HepG2 (cell line): ENCODE results near the gene DPYSL3. TPM values are rescaled to one million over a fixed set of nuclear protein-coding genes. Genes with fewer than 3 reads are reported as not detected.

Source experiments
- ATAC-seq: fragments of 200-7000 bp; cut with Tn5 transposase; 3 replicates; pipeline ENCODE4 v1.9.1; 2020; ENCODE audit warnings: mild to moderate bottlenecking, moderate library complexity
- BruUV-seq: library from RNA; stranded (reverse); fragments of 400-500 nt; replicated peaks from 2 replicates; lab custom pipeline; 2021; lab: Mats Ljungman, UMichigan
- CTCF ChIA-PET: fragments of 300-600 bp; formaldehyde crosslinking; extraction: SDS; loops from one replicate; lab custom pipeline; 2021; ENCODE audit warnings: low total read pairs, inconsistent platforms, low intra/inter-chr PET ratio; lab: Yijun Ruan, JAX
- POLR2A ChIA-PET: fragments of 350-600 bp; sonication (Branson Sonifier 250); formaldehyde crosslinking; loops from one replicate; lab custom pipeline; 2020; ENCODE audit warnings: antibody characterized with exemption, inconsistent platforms; lab: Yijun Ruan, JAX
- DNase-seq: peaks from one replicate; pipeline ENCODE4 v3.0.0-alpha.2; 2015; ENCODE audit warnings: low spot score
- FAIRE-seq: peaks from 3 replicates; lab custom pipeline; 2011; peaks lifted over from hg19 to GRCh38; lab: Jason Lieb, UNC
- H2AFZ ChIP-seq: one replicate; pipeline ENCODE4 v1.6.1; 2011; ENCODE audit warnings: low read length, inconsistent platforms
- H3K27ac ChIP-seq: fragments of 300-600 bp; 3 replicates; pipeline ENCODE4 v1.8.0; 2011; ENCODE audit warnings: mixed run types, mild to moderate bottlenecking, mixed read lengths, low read length, inconsistent platforms; ENCODE audit not compliant: insufficient read depth; ENCODE audit errors: extremely low read length
- H3K27me3 ChIP-seq, 2 experiments: fragments of 200-600 bp in 1 of 2; 2 replicates in 1 of 2; 3 replicates in 1 of 2; pipeline versions ENCODE4 v1.6.0 to v1.8.0; 2011; ENCODE audit warnings: low read length in 2 of 2, mild to moderate bottlenecking in 2 of 2, moderate library complexity in 2 of 2, inconsistent platforms in 1 of 2; ENCODE audit not compliant: insufficient read depth in 2 of 2, control insufficient read depth in 1 of 2
- H3K36me3 ChIP-seq, 2 experiments: fragments of 200-600 bp in 1 of 2; replicated peaks in 1 of 2; 2 replicates in 1 of 2; 3 replicates in 1 of 2; pipeline versions ENCODE4 v1.5.1 to v1.8.0; 2011; ENCODE audit warnings: low read length in 2 of 2, inconsistent platforms in 1 of 2; ENCODE audit not compliant: insufficient read depth in 2 of 2, control insufficient read depth in 1 of 2
- H3K4me1 ChIP-seq: 2 replicates; pipeline ENCODE4 v1.5.1; 2012; ENCODE audit warnings: low read length, inconsistent platforms; ENCODE audit not compliant: insufficient read depth
- H3K4me2 ChIP-seq: 2 replicates; pipeline ENCODE4 v1.6.0; 2011; ENCODE audit warnings: low read depth, low read length, inconsistent platforms
- H3K4me3 ChIP-seq, 3 experiments: fragments of 200-600 bp in 1 of 3; sonication (generic), shearing (Covaris generic) in 1 of 3; replicated peaks in 1 of 3; 2 replicates each; pipeline ENCODE4 v1.5.1; 2011 to 2016; ENCODE audit warnings: low read length in 3 of 3, inconsistent platforms in 2 of 3, low read depth in 2 of 3, mild to moderate bottlenecking in 2 of 3, control low read depth in 1 of 3, mixed read lengths in 1 of 3; ENCODE audit not compliant: insufficient read depth in 1 of 3
- H3K79me2 ChIP-seq: one replicate; pipeline ENCODE4 v1.6.1; 2011; ENCODE audit warnings: low read length, inconsistent platforms; ENCODE audit not compliant: insufficient read depth
- H3K9ac ChIP-seq: 2 replicates; pipeline ENCODE4 v1.6.0; 2011; ENCODE audit warnings: mild to moderate bottlenecking, low read depth, low read length, inconsistent platforms; ENCODE audit not compliant: insufficient read depth
- H3K9me3 ChIP-seq: 2 replicates; pipeline ENCODE4 v1.5.1; 2012; ENCODE audit warnings: mild to moderate bottlenecking, low read length
- H4K20me1 ChIP-seq: 2 replicates; pipeline ENCODE4 v1.6.0; 2011; ENCODE audit warnings: inconsistent platforms, mild to moderate bottlenecking, low read length, moderate library complexity; ENCODE audit not compliant: insufficient read depth
- FOSL2 ChIP-seq: sonication (generic); formaldehyde crosslinking; IDR thresholded peaks from 2 replicates; pipeline ENCODE4 v1.4.0; 2020; ENCODE audit warnings: missing genetic modification reagents
- NFATC3 ChIP-seq: sonication (generic); formaldehyde crosslinking; IDR thresholded peaks from 2 replicates; pipeline ENCODE4 v1.5.1; 2020; ENCODE audit warnings: mild to moderate bottlenecking, missing genetic modification reagents
- RAD51 ChIP-seq: fragments of 450-650 bp; IDR thresholded peaks from 2 replicates; pipeline ENCODE4 v1.6.1; 2016; ENCODE audit warnings: borderline replicate concordance
- SCMH1 ChIP-seq: sonication (generic); formaldehyde crosslinking; IDR thresholded peaks from 2 replicates; pipeline ENCODE4 v1.9.0; 2021; ENCODE audit warnings: missing genetic modification reagents, mild to moderate bottlenecking, borderline replicate concordance
- STAG1 ChIP-seq: sonication (generic); formaldehyde crosslinking; IDR thresholded peaks from 2 replicates; pipeline ENCODE4 v1.4.0; 2020; ENCODE audit warnings: missing genetic modification reagents
- ZNF121 ChIP-seq: sonication (generic); formaldehyde crosslinking; IDR thresholded peaks from 2 replicates; pipeline ENCODE4 v1.5.0; 2020; ENCODE audit warnings: mild to moderate bottlenecking, missing genetic modification reagents
- ZNF768 ChIP-seq: sonication (generic); formaldehyde crosslinking; IDR thresholded peaks from 2 replicates; pipeline ENCODE4 v1.4.0; 2020; ENCODE audit warnings: missing genetic modification reagents
- WGBS: methylation state at CpG from one replicate; pipeline ENCODE4 v1.1.6; 2017; ENCODE audit warnings: low lambda C conversion rate; 5-methylcytosine and 5-hydroxymethylcytosine counted together
- in situ Hi-C: cut with HindIII; loops from 2 replicates; pipeline ENCODE4 v1.10.0; 2017; ENCODE audit warnings: low pct_unique_long_range_greater_than_20kb; ENCODE audit not compliant: extremely low pct_ligation_motif_present
- intact Hi-C: fragments of 100-400 bp; cut with micrococcal nuclease; formaldehyde crosslinking; loops from one replicate; pipeline ENCODE4 v1.10.0; 2022; ENCODE audit not compliant: unreplicated experiment
- polyA plus RNA-seq, 8 experiments: library from polyadenylated mRNA; depleted of rRNA in 3 of 8; stranded (reverse) in 7 of 8; unstranded in 1 of 8; fragments of >200 nt; fragmentation: Illumina TruSeq in 4 of 8; extraction: Trizol in 4 of 8; gene quantifications; 2 replicates each; pipeline versions ENCODE4 v1.2.1 to v1.2.3, GENCODE V29; 2011 to 2016; ENCODE audit warnings: low read depth in 4 of 8, missing spikeins in 1 of 8, mixed read lengths in 1 of 8; ENCODE audit not compliant: insufficient read depth in 1 of 8
- total RNA-seq, 5 experiments: library from RNA; depleted of rRNA; stranded (reverse); fragments of >200 nt; fragmentation: Illumina TruSeq; extraction: Trizol; gene quantifications; 2 replicates each; pipeline ENCODE4 v1.2.3, GENCODE V29; 2016; ENCODE audit warnings: low read depth in 1 of 5
- TF ChIP-seq, protein P1 (sequence below): sonication (generic); formaldehyde crosslinking; IDR thresholded peaks from 2 replicates; pipeline ENCODE4 v1.5.0; 2020; ENCODE audit warnings: mild to moderate bottlenecking, missing genetic modification reagents, moderate library complexity

Gene DPYSL3
- total and polyA plus RNA-seq, 2 of the 13 experiments (the other 11 are each of a cell fraction or from before 2014, with no cell fraction given): 0.08 to 0.15 TPM

DNA sequence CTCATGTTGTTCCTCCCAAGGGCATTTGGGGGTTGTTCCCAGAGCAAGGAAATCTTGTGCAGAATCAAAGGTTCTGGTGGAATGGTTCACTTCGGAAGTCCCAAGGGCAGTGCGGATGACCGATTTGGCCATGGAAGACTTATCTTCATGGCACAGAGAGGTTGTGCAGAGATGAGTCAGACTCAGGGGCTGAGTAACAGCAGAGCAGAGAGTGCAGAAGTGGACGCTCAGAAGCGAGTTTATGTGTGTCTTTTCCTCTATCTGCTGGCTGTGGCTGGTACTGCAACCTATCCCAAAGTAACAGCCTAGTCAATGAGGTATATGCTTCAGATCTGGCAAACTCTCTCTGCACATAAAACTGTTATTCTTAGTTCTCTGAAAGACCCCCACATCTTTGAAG, 118.1 kb downstream of the DPYSL3 start:
- intact Hi-C loops: loop anchor here (10.0 kb wide), 1 partner anchor 167 kb away; no protein-coding TSS in a partner anchor
- Histone ChIP-seq H3K4me1 (no peaks in the 10 kb centered on the region), H3K9me3 (no peaks in the 10 kb centered on the region), H3K27ac (no peak overlapping the region), H3K9ac (no peak overlapping the region), H4K20me1 (no peaks in the 10 kb centered on the region), H3K79me2 (no peaks in the 10 kb centered on the region), H3K27me3 (0 out of 5 replicates have a peak, but pooled peaks cover 0 to 4% of the 10 kb centered on the region in 2 experiments), H2AFZ (no peak overlapping the region), H3K4me3 (no peak overlapping the region), H3K4me2 (no peak overlapping the region), H3K36me3 (no peaks in the 10 kb centered on the region)
- CTCF ChIA-PET: no interaction called here
- no TSS peak for BruUV-seq
- TF ChIP-seq, protein P1, sequence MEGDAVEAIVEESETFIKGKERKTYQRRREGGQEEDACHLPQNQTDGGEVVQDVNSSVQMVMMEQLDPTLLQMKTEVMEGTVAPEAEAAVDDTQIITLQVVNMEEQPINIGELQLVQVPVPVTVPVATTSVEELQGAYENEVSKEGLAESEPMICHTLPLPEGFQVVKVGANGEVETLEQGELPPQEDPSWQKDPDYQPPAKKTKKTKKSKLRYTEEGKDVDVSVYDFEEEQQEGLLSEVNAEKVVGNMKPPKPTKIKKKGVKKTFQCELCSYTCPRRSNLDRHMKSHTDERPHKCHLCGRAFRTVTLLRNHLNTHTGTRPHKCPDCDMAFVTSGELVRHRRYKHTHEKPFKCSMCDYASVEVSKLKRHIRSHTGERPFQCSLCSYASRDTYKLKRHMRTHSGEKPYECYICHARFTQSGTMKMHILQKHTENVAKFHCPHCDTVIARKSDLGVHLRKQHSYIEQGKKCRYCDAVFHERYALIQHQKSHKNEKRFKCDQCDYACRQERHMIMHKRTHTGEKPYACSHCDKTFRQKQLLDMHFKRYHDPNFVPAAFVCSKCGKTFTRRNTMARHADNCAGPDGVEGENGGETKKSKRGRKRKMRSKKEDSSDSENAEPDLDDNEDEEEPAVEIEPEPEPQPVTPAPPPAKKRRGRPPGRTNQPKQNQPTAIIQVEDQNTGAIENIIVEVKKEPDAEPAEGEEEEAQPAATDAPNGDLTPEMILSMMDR (CRISPR knock-in tag): peak; percentile 34
- TF ChIP-seq ZNF768 (CRISPR knock-in tag) (peak; percentile 30; the same call in 1 of the 2 replicates), STAG1 (CRISPR knock-in tag) (peak; percentile 43), NFATC3 (CRISPR knock-in tag) (no peak), FOSL2 (CRISPR knock-in tag) (peak; percentile 32; the same call in 1 of the 2 replicates)
- in situ Hi-C loops: no loop called here
- peak; percentile 98 for ATAC-seq
- WGBS: 25% methylated on average over 5 of the region's 5 CpGs
- FAIRE-seq: peak; percentile 15
- POLR2A ChIA-PET: no interaction called here
- DNase-seq: peak; percentile 25

DNA sequence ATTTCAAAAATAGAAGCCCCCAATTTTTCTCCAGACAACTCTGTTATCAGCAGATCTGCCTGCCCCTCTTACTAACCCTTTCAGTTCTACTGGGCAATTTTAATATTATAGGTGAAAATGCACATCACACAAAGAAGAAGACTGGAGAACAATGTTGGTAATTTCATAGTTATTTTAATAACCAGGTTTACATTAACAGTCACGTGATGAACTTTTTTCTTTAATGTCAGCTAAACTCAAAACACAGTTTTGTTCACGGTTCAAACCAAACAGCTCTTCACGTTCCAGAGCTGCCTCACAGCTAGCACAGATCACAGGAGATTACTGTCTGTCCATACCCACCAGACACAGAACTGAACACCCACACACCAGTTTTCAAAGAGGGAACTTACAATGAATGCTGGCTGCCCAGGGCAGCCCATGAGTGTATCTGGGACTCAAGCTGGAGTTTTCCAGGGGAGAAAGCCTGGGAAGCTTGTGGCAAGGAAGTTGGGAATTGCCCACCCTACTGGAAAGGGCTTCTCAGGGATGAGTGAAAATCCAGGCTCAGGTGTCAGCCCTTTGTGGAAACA, 119.1 kb downstream of the DPYSL3 start:
- BruUV-seq: no TSS peak
- ChIA-PET POLR2A (no interaction called here), CTCF (no interaction called here)
- Histone ChIP-seq H4K20me1 (no peaks in the 10 kb centered on the region), H3K4me1 (no peaks in the 10 kb centered on the region), H3K4me2 (no peak overlapping the region), H3K27ac (no peak overlapping the region), H3K9ac (no peak overlapping the region), H3K79me2 (no peaks in the 10 kb centered on the region), H3K36me3 (no peaks in the 10 kb centered on the region), H2AFZ (no peak overlapping the region), H3K4me3 (no peak overlapping the region), H3K9me3 (no peaks in the 10 kb centered on the region), H3K27me3 (0 out of 5 replicates have a peak, but pooled peaks cover 0 to 4% of the 10 kb centered on the region in 2 experiments)
- FAIRE-seq (no peak), ATAC-seq (no peak), DNase-seq (no peak)
- no peak for TF ChIP-seq ZNF121 (CRISPR knock-in tag)
- peak; percentile 55; the same call in 1 of the 2 replicates for TF ChIP-seq RAD51
- TF ChIP-seq SCMH1 (CRISPR knock-in tag): no peak
- in situ Hi-C loops (no loop called here), intact Hi-C loops (loop anchor here (10.0 kb wide), 1 partner anchor 166 kb away; no protein-coding TSS in a partner anchor)
- WGBS: under 1% methylated on average over 3 of the region's 3 CpGs
